H4 (cell line): Measurements from ENCODE around the gene AQP10. TPM values are rescaled to one million over a fixed set of nuclear protein-coding genes. Genes with fewer than 3 reads are reported as not detected.
"Not testable (repeated sequence)": the region's sequence is repeated elsewhere in the genome, so short reads cannot be mapped to it uniquely, and the experiment has no call there.

Experiments
- DNase-seq: peaks from one replicate; pipeline ENCODE4 v3.0.0-alpha.2; 2015; ENCODE audit warnings: low spot score
- total RNA-seq: library from RNA; depleted of rRNA; stranded (reverse); fragments of >200 nt; shearing (Covaris generic); gene quantifications from 2 replicates; pipeline ENCODE4 v1.2.3, GENCODE V29; 2014

Gene AQP10
- total RNA-seq, 1 experiment from 2014 or later: not detected

DNA sequence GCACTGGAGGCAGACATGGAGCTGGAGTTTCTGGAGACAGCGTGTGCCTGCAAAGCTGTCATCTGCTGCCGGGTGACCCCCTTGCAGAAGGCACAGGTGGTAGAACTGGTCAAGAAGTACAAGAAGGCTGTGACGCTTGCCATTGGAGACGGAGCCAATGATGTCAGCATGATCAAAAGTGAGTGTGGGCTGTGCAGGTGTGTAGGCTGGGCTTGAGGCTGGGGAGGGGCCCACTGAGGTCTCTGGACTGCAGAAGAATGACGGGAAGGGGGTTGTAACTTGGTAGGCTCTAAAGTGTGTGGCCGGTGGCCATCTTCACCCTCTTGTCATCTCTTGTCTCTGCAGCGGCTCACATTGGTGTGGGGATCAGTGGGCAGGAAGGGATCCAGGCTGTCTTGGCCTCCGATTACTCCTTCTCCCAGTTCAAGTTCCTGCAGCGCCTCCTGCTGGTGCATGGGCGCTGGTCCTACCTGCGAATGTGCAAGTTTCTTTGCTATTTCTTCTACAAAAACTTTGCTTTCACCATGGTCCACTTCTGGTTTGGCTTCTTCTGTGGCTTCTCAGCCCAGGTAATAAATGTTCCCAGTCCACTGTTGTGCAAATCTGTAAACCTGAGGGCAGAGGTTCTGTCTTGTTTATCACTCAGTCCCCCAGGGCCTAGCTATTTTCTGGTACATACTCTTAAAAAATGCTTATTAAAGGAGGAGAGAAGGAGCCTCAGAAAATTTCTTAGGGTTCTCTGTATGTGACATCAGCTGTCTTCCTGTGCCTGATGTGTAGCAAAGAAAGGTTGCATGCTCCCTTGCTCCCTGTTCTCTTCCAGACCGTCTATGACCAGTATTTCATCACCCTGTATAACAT, 24.3 kb downstream of the AQP10 start:
- no peak for DNase-seq

- DNase-seq: no peak
Measured at GRCh38 chr1:154346276-154346917, 25.5 kb downstream of the AQP10 start.

DNA sequence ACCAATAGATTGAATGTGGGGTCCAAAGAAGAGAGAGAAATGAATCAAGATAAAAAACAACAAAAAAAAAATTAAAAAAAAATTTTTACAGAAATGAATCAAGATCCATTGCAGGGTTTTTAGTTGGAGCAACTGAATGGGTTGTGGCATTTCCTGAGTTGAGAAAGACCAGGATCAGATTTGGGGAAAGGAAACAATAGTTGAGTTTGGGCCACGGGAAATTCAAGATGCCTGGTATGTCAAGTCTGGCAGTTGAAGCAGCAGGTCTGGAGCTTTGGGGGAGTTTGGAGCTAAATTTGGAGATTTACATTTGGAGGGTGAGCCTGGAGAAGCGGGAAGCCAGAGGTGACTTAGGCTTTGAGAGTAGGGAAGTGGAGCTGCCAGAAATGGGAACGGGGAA, 27.1 kb downstream of the AQP10 start:
- no peak for DNase-seq

DNA sequence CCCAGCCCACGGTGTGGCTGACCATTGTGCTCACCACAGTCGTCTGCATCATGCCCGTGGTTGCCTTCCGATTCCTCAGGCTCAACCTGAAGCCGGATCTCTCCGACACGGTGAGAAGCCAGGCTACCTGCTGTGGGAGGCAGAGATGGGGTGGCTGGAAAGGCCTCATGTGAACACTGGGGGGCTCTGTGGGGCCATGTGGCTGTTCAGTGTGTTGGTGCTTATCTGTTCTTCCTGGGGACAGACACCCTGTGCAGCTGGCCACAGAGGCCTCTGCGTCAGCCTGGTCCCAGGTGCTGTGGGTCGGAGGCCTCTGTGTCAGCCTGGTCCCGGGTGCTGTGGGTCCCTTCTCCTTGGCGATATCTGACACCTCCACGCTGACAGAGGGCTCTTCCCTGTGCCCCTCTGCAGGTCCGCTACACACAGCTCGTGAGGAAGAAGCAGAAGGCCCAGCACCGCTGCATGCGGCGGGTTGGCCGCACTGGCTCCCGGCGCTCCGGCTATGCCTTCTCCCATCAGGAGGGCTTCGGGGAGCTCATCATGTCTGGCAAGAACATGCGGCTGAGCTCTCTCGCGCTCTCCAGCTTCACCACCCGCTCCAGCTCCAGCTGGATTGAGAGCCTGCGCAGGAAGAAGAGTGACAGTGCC, 27.7 kb downstream of the AQP10 start:
- DNase-seq: no peak

- DNase-seq: no peak
Measured at GRCh38 chr1:154349121-154349520, 28.2 kb downstream of the AQP10 start.

- DNase-seq: no peak
Measured at GRCh38 chr1:154350383-154350782, 29.5 kb downstream of the AQP10 start.

- no peak for DNase-seq
Measured at GRCh38 chr1:154351363-154352068, 30.6 kb downstream of the AQP10 start.

- DNase-seq: no peak
Measured at GRCh38 chr1:154352245-154352580, 31.3 kb downstream of the AQP10 start.

DNA sequence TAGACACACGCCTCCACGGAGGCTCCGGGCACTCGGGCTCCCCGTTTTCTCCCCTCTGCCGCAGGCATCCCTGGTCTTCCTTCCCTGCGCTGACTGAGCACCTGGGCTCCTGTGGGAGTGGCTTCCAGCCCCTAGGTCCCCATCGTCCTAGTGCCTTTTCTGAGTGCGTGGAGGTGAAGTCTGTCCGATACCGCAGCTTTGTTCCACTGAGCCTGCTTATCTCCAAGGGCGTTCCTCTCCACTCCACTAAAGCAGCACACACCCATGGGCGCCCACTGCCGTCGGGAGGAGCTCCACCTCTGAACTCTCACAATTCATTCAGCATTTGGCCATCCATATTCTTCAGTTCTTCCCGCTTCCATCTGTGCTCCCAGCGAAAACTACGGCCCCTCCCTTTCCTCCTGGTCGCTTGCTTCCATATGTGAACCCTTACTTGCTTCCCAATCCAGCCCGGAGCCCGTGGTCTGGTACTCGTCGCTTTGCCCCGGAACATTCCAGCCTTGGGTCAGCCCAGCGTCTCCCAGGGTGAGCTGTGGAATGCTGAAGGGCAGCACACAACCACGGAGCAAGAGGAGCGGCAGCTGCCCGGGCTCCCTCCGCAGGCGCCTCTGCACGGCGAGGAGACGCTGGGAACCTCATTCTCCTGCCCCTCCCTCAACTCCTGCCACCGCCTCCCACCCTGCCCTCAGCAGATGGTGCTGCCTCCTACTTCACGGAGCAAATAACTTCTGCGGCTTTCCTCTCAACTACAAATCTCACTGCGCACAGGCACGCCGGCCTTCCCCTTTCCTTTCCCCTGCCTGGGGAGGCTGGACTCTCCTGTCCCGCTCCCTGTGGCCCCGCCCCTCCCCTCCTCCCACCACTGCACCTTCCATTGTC, 31.9 kb downstream of the AQP10 start:
- DNase-seq: no peak

- DNase-seq: no peak
Measured at GRCh38 chr1:154353460-154353904, 32.6 kb downstream of the AQP10 start.

- DNase-seq: no peak
Measured at GRCh38 chr1:154353966-154354365, 33.1 kb downstream of the AQP10 start.

DNA sequence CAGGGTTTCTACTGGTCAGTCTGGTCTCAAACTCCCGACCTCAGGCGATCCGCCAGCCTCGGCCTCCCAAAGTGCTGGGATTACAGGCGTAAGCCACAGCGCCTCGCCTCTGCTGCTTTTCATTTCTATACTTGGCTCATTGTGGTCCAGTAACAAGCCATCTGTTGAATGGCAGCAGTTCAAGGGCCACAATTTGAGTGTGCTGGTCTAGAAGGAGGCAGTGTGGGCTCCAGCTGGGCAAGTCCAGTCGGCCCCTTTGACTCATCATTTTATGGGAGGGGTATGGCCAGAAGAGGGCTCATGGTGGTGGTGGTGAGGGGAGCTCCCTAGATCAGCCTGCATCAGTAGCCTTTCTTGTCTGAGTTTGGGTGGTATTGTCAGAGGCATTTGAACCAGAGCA, 37.6 kb downstream of the AQP10 start:
- DNase-seq: no peak

GRCh38 chr1:154360288-154360687, 39.4 kb downstream of the AQP10 start:
- DNase-seq: no peak

DNA sequence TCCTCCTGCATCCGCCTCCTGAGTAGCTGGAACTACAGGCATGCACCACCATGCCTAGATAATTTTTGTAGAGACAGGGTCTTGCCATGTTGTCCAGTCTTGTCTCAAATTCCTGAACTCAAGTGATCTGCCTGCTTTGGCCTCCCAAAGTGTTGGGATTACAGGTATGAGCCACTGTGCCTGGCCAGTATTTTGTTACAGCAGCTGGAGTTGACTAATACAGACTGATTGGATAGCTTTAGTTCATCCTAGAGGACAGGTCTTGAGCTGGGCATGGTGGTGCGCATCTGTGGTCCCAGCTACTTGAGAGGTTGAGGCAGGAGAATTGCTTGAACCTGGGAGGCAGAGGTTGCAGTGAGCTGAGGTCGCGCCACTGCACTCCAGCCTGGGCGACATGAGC, 40.0 kb downstream of the AQP10 start:
- DNase-seq: not testable (repeated sequence)

GRCh38 chr1:154361357-154361756, 40.5 kb downstream of the AQP10 start:
- no peak for DNase-seq

DNA sequence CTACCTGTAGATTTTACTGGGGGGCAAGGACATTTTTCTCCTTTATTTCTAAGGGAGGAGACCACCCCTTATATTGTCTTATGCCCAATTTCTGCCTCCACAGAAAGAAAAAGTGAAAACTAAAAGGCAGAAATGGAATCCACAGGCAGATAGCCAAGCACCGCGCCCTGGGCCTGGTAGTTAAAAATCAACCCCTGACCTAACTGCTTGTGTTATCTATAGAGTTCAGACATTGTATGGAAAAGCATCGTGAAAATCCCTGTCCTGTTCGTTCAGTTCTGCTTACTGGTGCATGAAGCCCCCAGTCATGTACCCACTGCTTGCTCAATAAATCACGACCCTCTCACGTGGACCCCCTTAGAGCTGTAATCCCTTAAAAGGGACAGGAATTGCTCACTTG, 50.5 kb downstream of the AQP10 start:
- no peak for DNase-seq

GRCh38 chr1:154373777-154374357, 53.0 kb downstream of the AQP10 start:
- not testable (repeated sequence) for DNase-seq
